ENCODE results near the gene OR2AJ1.

Gene OR2AJ1

GRCh38 chr1:247905910-247906503 is 18.7 kb upstream of the OR2AJ1 start:
- Histone ChIP-seq H3K27ac (ENCODE audit: low read length) (peak overlapping the region; percentile 63), H3K4me3 (ENCODE audit: low read depth in 1 of 2, low read length in 2 of 2) (no peak overlapping the region), H2AFZ (ENCODE audit: low read depth, low read length) (peak overlapping the region; percentile 59), H3K79me2 (ENCODE audit: insufficient read depth, low read length) (no peaks in the 10 kb centered on the region), H3K27me3 (ENCODE audit: insufficient read depth, low read length, poor library complexity) (no peaks in the 10 kb centered on the region), H3K9me3 (ENCODE audit: insufficient read depth, low read length, severe bottlenecking) (no peaks in the 10 kb centered on the region), H3K4me1 (ENCODE audit: insufficient read depth, low read length) (peaks cover 21% of the 10 kb centered on the region), H3K9ac (ENCODE audit: low read depth, low read length) (no peak overlapping the region), H3K36me3 (ENCODE audit: insufficient read depth, low read length) (no peaks in the 10 kb centered on the region), H4K20me1 (ENCODE audit: insufficient read depth, low read length) (no peaks in the 10 kb centered on the region), H3K4me2 (ENCODE audit: insufficient read depth, low read length) (peak overlapping the region; percentile 41; the same call in 1 of the 2 replicates)
- ATAC-seq (ENCODE audit: insufficient read depth, low read depth) (peak; percentile 33), DNase-seq (no peak)
- TF ChIP-seq EZH2 (IDR thresholded peaks at IDR 0.05; ENCODE audit: borderline replicate concordance, low read depth, low read length, severe bottlenecking), result no peak
- TF ChIP-seq CTCF (IDR thresholded peaks at IDR 0.05; ENCODE audit: borderline replicate concordance, extremely low read depth, low read length, poor library complexity, severe bottlenecking), result no peak

DNA sequence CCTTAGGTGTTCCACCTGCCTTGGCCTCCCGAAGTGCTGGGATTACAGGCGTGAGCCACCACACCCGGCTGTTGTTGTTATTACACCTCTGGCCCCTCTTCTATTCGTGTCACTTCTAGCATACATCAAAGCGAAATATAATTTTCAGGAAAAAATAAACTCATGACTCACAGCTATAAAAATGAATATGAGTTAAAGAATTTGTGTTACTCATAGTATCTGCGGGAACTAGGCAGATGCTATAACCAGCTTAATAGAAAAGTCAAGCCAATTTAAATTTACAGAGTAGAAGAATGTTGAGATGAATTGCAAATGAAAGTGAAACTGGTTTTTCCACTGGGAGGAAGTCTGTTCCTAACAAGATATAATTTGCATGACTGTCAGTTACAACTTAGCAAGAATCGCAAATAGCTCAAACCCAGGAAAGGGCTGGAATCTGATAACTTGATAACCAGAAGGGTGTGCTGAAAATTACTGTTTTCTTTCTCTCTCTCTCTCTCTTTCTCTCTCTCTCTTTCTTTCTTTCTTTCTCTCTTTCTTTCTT is 18.1 kb upstream of the OR2AJ1 start:
- H3K9me3 ChIP-seq (ENCODE audit: insufficient read depth, low read length, severe bottlenecking), result no peaks in the 10 kb centered on the region
- peak overlapping the region; percentile 41; the same call in 1 of the 2 replicates for H3K4me2 ChIP-seq (ENCODE audit: insufficient read depth, low read length)
- peak overlapping the region; percentile 63 for H3K27ac ChIP-seq (ENCODE audit: low read length)
- DNase-seq (no peak), ATAC-seq (ENCODE audit: insufficient read depth, low read depth) (peak; percentile 95)
- H4K20me1 ChIP-seq (ENCODE audit: insufficient read depth, low read length), result no peaks in the 10 kb centered on the region
- no peaks in the 10 kb centered on the region for H3K79me2 ChIP-seq (ENCODE audit: insufficient read depth, low read length)
- H3K36me3 ChIP-seq (ENCODE audit: insufficient read depth, low read length), result no peaks in the 10 kb centered on the region
- H3K9ac ChIP-seq (ENCODE audit: low read depth, low read length), result no peak overlapping the region
- H3K4me1 ChIP-seq (ENCODE audit: insufficient read depth, low read length), result peaks cover 21% of the 10 kb centered on the region
- TF ChIP-seq EZH2 (IDR thresholded peaks at IDR 0.05; ENCODE audit: borderline replicate concordance, low read depth, low read length, severe bottlenecking) (no peak), CTCF (IDR thresholded peaks at IDR 0.05; ENCODE audit: borderline replicate concordance, extremely low read depth, low read length, poor library complexity, severe bottlenecking) (no peak)
- H2AFZ ChIP-seq (ENCODE audit: low read depth, low read length), result peak overlapping the region; percentile 59
- no peaks in the 10 kb centered on the region for H3K27me3 ChIP-seq (ENCODE audit: insufficient read depth, low read length, poor library complexity)
- no peak overlapping the region for H3K4me3 ChIP-seq (ENCODE audit: low read depth in 1 of 2, low read length in 2 of 2)

GRCh38 chr1:247908766-247909165 is 15.9 kb upstream of the OR2AJ1 start:
- no peak overlapping the region for H3K4me3 ChIP-seq (ENCODE audit: low read depth in 1 of 2, low read length in 2 of 2)
- no peak overlapping the region for H2AFZ ChIP-seq (ENCODE audit: low read depth, low read length)
- H3K36me3 ChIP-seq (ENCODE audit: insufficient read depth, low read length), result no peaks in the 10 kb centered on the region
- H3K79me2 ChIP-seq (ENCODE audit: insufficient read depth, low read length), result no peaks in the 10 kb centered on the region
- H4K20me1 ChIP-seq (ENCODE audit: insufficient read depth, low read length), result no peaks in the 10 kb centered on the region
- ATAC-seq (ENCODE audit: insufficient read depth, low read depth) (no peak), DNase-seq (no peak)
- H3K9ac ChIP-seq (ENCODE audit: low read depth, low read length), result no peak overlapping the region
- H3K4me2 ChIP-seq (ENCODE audit: insufficient read depth, low read length), result no peak overlapping the region
- no peaks in the 10 kb centered on the region for H3K9me3 ChIP-seq (ENCODE audit: insufficient read depth, low read length, severe bottlenecking)
- TF ChIP-seq CTCF (IDR thresholded peaks at IDR 0.05; ENCODE audit: borderline replicate concordance, extremely low read depth, low read length, poor library complexity, severe bottlenecking), result no peak
- TF ChIP-seq EZH2 (IDR thresholded peaks at IDR 0.05; ENCODE audit: borderline replicate concordance, low read depth, low read length, severe bottlenecking), result no peak
- no peak overlapping the region for H3K27ac ChIP-seq (ENCODE audit: low read length)
- H3K4me1 ChIP-seq (ENCODE audit: insufficient read depth, low read length), result peaks cover 21% of the 10 kb centered on the region
- no peaks in the 10 kb centered on the region for H3K27me3 ChIP-seq (ENCODE audit: insufficient read depth, low read length, poor library complexity)

Measured in DND-41 (cell line).